H1 (cell line): Measurements from ENCODE around the gene FBLN2. TPM values are rescaled to one million over a fixed set of nuclear protein-coding genes. Genes with fewer than 3 reads are reported as not detected.

ENCODE experiments used
- CTCF ChIA-PET: fragments of 300-600 bp; sonication (Branson Sonifier 250); formaldehyde crosslinking; loops from one replicate; lab custom pipeline; 2021; ENCODE audit not compliant: partially characterized antibody; lab: Charles Lee
- POLR2A ChIA-PET: fragments of 300-600 bp; sonication (Branson Sonifier 250); formaldehyde crosslinking; loops from one replicate; lab custom pipeline; 2021; ENCODE audit warnings: inconsistent platforms; ENCODE audit not compliant: partially characterized antibody; lab: Charles Lee
- DNase-seq, 2 experiments: peaks; one replicate each; pipeline versions ENCODE4 v3.0.0 to v3.0.0-alpha.2; 2010 to 2022; ENCODE audit warnings: low spot score in 2 of 2, low read depth in 1 of 2, mixed read lengths in 1 of 2
- FAIRE-seq: peaks from 2 replicates; lab custom pipeline; 2011; peaks lifted over from hg19 to GRCh38; lab: Jason Lieb, UNC
- H2AFZ ChIP-seq: 2 replicates; pipeline ENCODE4 v1.8.1; 2012; ENCODE audit warnings: low read length, inconsistent platforms
- H2AK5ac ChIP-seq: 2 replicates; pipeline ENCODE4 v1.6.1; 2013; ENCODE audit warnings: low read depth, low read length
- H2BK120ac ChIP-seq: replicated peaks from 2 replicates; pipeline ENCODE3; 2013; ENCODE audit warnings: low read depth, low read length, inconsistent platforms
- H2BK12ac ChIP-seq: 2 replicates; pipeline ENCODE4 v1.6.1; 2013; ENCODE audit warnings: low read depth, low read length
- H2BK15ac ChIP-seq: 2 replicates; pipeline ENCODE4 v1.6.1; 2013; ENCODE audit warnings: low read length
- H2BK20ac ChIP-seq: 2 replicates; pipeline ENCODE4 v1.6.1; 2013; ENCODE audit warnings: low read length
- H2BK5ac ChIP-seq: 2 replicates; pipeline ENCODE4 v1.6.1; 2013; ENCODE audit warnings: low read depth, low read length
- H3K14ac ChIP-seq: 2 replicates; pipeline ENCODE4 v1.6.1; 2013; ENCODE audit warnings: inconsistent platforms; ENCODE audit not compliant: insufficient read length
- H3K18ac ChIP-seq: 2 replicates; pipeline ENCODE4 v1.6.1; 2013; ENCODE audit warnings: low read length; ENCODE audit errors: extremely low read depth
- H3K23ac ChIP-seq: 2 replicates; pipeline ENCODE4 v1.6.1; 2013; ENCODE audit warnings: inconsistent platforms; ENCODE audit not compliant: insufficient read length
- H3K23me2 ChIP-seq: 2 replicates; pipeline ENCODE4 v1.6.1; 2013; ENCODE audit warnings: low read depth, low read length
- H3K27ac ChIP-seq: 2 replicates; pipeline ENCODE4 v1.6.1; 2011; ENCODE audit warnings: low read depth, low read length, inconsistent platforms
- H3K27me3 ChIP-seq, 4 experiments: replicated peaks in 1 of 4; 1 replicate in 1 of 4; 2 replicates in 3 of 4; pipeline versions ENCODE4 v1.6.1 to v1.8.1; 2011 to 2013; ENCODE audit warnings: low read length in 3 of 4, mild to moderate bottlenecking in 3 of 4, inconsistent platforms in 2 of 4, mixed read lengths in 2 of 4, moderate library complexity in 1 of 4; ENCODE audit not compliant: control insufficient read depth in 3 of 4, insufficient read depth in 3 of 4; ENCODE audit errors: extremely low read depth in 1 of 4
- H3K36me3 ChIP-seq, 4 experiments: 2 replicates each; pipeline versions ENCODE4 v1.6.1 to v1.8.1; 2011 to 2013; ENCODE audit warnings: mild to moderate bottlenecking in 4 of 4, low read length in 3 of 4, moderate library complexity in 2 of 4, control low read depth in 1 of 4, inconsistent platforms in 1 of 4; ENCODE audit not compliant: insufficient read depth in 4 of 4, control insufficient read depth in 2 of 4
- H3K4ac ChIP-seq: replicated peaks from 2 replicates; pipeline ENCODE3; 2013; ENCODE audit warnings: low read length, low read depth, mixed read lengths, inconsistent platforms; ENCODE audit not compliant: insufficient read length
- H3K4me1 ChIP-seq, 4 experiments: replicated peaks in 1 of 4; 1 replicate in 1 of 4; 2 replicates in 3 of 4; pipeline versions ENCODE4 v1.6.1 to v1.8.1; 2011 to 2013; ENCODE audit warnings: low read length in 3 of 4, inconsistent platforms in 2 of 4, mixed read lengths in 1 of 4; ENCODE audit not compliant: insufficient read depth in 4 of 4, control insufficient read depth in 3 of 4
- H3K4me2 ChIP-seq, 2 experiments: 2 replicates each; pipeline versions ENCODE4 v1.6.1 to v1.8.1; 2011 to 2013; ENCODE audit warnings: low read depth in 2 of 2, low read length in 2 of 2, control low read depth in 1 of 2, inconsistent platforms in 1 of 2, mild to moderate bottlenecking in 1 of 2; ENCODE audit not compliant: insufficient read depth in 1 of 2
- H3K4me3 ChIP-seq, 4 experiments: fragments of 200-600, 300-600 bp in 1 of 4; sonication (generic), shearing (Covaris generic), sonication (Bioruptor Twin) in 1 of 4; 2 replicates each; pipeline versions ENCODE4 v1.5.1 to v1.8.1; 2011 to 2016; ENCODE audit warnings: low read length in 4 of 4, low read depth in 3 of 4, control low read depth in 2 of 4, inconsistent platforms in 2 of 4, mild to moderate bottlenecking in 2 of 4, mixed read lengths in 1 of 4, moderate library complexity in 1 of 4; ENCODE audit not compliant: insufficient read depth in 2 of 4; ENCODE audit errors: extremely low read depth in 1 of 4
- H3K56ac ChIP-seq: replicated peaks from 2 replicates; pipeline ENCODE3; 2013; ENCODE audit warnings: low read depth, mild to moderate bottlenecking, mixed read lengths, low read length, inconsistent platforms; ENCODE audit not compliant: insufficient read length
- H3K79me1 ChIP-seq: 2 replicates; pipeline ENCODE4 v1.6.1; 2013; ENCODE audit warnings: low read depth, low read length, control low read depth
- H3K79me2 ChIP-seq, 2 experiments: 2 replicates each; pipeline versions ENCODE4 v1.6.1 to v1.8.1; 2012 to 2013; ENCODE audit warnings: low read length in 2 of 2, mild to moderate bottlenecking in 2 of 2, inconsistent platforms in 1 of 2; ENCODE audit not compliant: insufficient read depth in 2 of 2, control insufficient read depth in 1 of 2
- H3K9ac ChIP-seq, 4 experiments: replicated peaks in 1 of 4; 1 replicate in 1 of 4; 2 replicates in 3 of 4; pipeline versions ENCODE4 v1.6.1 to v1.8.1; 2011 to 2013; ENCODE audit warnings: low read depth in 3 of 4, low read length in 3 of 4, control low read depth in 2 of 4, mild to moderate bottlenecking in 2 of 4, moderate library complexity in 2 of 4, inconsistent platforms in 1 of 4; ENCODE audit errors: extremely low read depth in 1 of 4
- H3K9me3 ChIP-seq, 2 experiments: 2 replicates each; pipeline versions ENCODE4 v1.6.1 to v1.8.1; 2012 to 2013; ENCODE audit warnings: mild to moderate bottlenecking in 2 of 2, moderate library complexity in 2 of 2, control low read depth in 1 of 2, inconsistent platforms in 1 of 2, low read depth in 1 of 2, low read length in 1 of 2, mixed read lengths in 1 of 2; ENCODE audit not compliant: insufficient read depth in 2 of 2
- H4K20me1 ChIP-seq, 2 experiments: replicated peaks in 1 of 2; 2 replicates each; pipeline versions ENCODE3 to v1.8.1; 2011 to 2013; ENCODE audit warnings: inconsistent platforms in 2 of 2, low read length in 2 of 2, mild to moderate bottlenecking in 1 of 2; ENCODE audit not compliant: insufficient read depth in 2 of 2, control insufficient read depth in 1 of 2
- H4K5ac ChIP-seq: 2 replicates; pipeline ENCODE4 v1.6.1; 2013; ENCODE audit warnings: low read length, low read depth, mixed read lengths, inconsistent platforms; ENCODE audit not compliant: insufficient read length
- H4K8ac ChIP-seq: 2 replicates; pipeline ENCODE4 v1.8.0; 2013; ENCODE audit warnings: mild to moderate bottlenecking, moderate library complexity, low read length, inconsistent platforms; ENCODE audit not compliant: insufficient read depth; ENCODE audit errors: extremely low read depth
- H4K91ac ChIP-seq: replicated peaks from 2 replicates; pipeline ENCODE3; 2013; ENCODE audit warnings: low read length, mixed read lengths, inconsistent platforms; ENCODE audit not compliant: insufficient read length
- CEBPB ChIP-seq: IDR thresholded peaks from 2 replicates; pipeline ENCODE4 v1.6.1; 2012; ENCODE audit warnings: low read depth, low read length
- CREB1 ChIP-seq: IDR thresholded peaks from 2 replicates; pipeline ENCODE4 v1.6.1; 2012; ENCODE audit warnings: inconsistent platforms
- CTCF ChIP-seq, 3 experiments: IDR thresholded peaks; 1 replicate in 2 of 3; 2 replicates in 1 of 3; pipeline versions ENCODE4 v1.5.1 to v1.6.1; 2011; ENCODE audit warnings: low read length in 3 of 3, mild to moderate bottlenecking in 3 of 3, inconsistent platforms in 2 of 3, low read depth in 1 of 3, moderate library complexity in 1 of 3; ENCODE audit not compliant: insufficient read depth in 1 of 3; ENCODE audit errors: control extremely low read depth in 1 of 3
- NANOG ChIP-seq: IDR thresholded peaks from 2 replicates; pipeline ENCODE4 v1.6.1; 2011; ENCODE audit warnings: low read length, low read depth, mild to moderate bottlenecking, inconsistent platforms; ENCODE audit not compliant: insufficient read depth, poor library complexity, severe bottlenecking
- NRF1 ChIP-seq: IDR thresholded peaks from 2 replicates; pipeline ENCODE4 v1.6.1; 2011; ENCODE audit warnings: mild to moderate bottlenecking, low read depth, low read length, improper control_type of control experiment
- POLR2AphosphoS5 ChIP-seq: IDR thresholded peaks from 2 replicates; pipeline ENCODE4 v1.6.1; 2011; ENCODE audit warnings: low read depth, low read length
- SRF ChIP-seq: IDR thresholded peaks from 2 replicates; pipeline ENCODE4 v1.6.1; 2011; ENCODE audit warnings: mild to moderate bottlenecking, low read depth, low read length, moderate library complexity
- WGBS, 2 experiments: shearing (Covaris generic) in 1 of 2; methylation state at CpG; one replicate each; pipeline versions ENCODE4 v1.1.6 to v1.1.7; 2013 to 2015; ENCODE audit warnings: low lambda C conversion rate in 2 of 2, mixed read lengths in 2 of 2, inconsistent platforms in 1 of 2, low coverage in 1 of 2, missing lambda C conversion rate in 1 of 2; ENCODE audit not compliant: insufficient replicate concordance in 2 of 2, insufficient coverage in 1 of 2, insufficient read length in 1 of 2; ENCODE audit errors: extremely low coverage in 1 of 2, missing lambda C conversion rate in 1 of 2; 5-methylcytosine and 5-hydroxymethylcytosine counted together
- polyA plus RNA-seq, 7 experiments: library from polyadenylated mRNA; depleted of rRNA in 3 of 7; stranded (reverse) in 5 of 7; unstranded in 2 of 7; fragments of >200 nt in 5 of 7; fragments of 200-250 nt in 2 of 7; gene quantifications; 1 replicate in 5 of 7; 2 replicates in 1 of 7; 4 replicates in 1 of 7; pipeline versions ENCODE4 v1.2.1 to v1.2.3, GENCODE V29; 2011 to 2013; ENCODE audit warnings: missing spikeins in 2 of 7, mixed read lengths in 2 of 7
- total RNA-seq: library from RNA; stranded (reverse); fragmentation: NEBNext Ultra II Directional; extraction: Animal tissue kit (Norgen Biotek cat#: 25700); gene quantifications from 2 replicates; pipeline ENCODE4 v1.2.1, GENCODE V29; 2021

FBLN2 gene
- total and polyA plus RNA-seq, 2 of the 8 experiments (the other 6 are each of a cell fraction or from before 2014, with no cell fraction given): 17.4 to 24.2 TPM

- FAIRE-seq (no peak), DNase-seq (no peak)
- Histone ChIP-seq H3K36me3 (no peaks in the 10 kb centered on the region), H4K20me1 (no peaks in the 10 kb centered on the region), H3K9ac (no peak overlapping the region), H3K56ac (no peak overlapping the region), H3K4ac (no peak overlapping the region), H2BK15ac (no peak overlapping the region), H3K14ac (no peak overlapping the region), H3K79me1 (no peaks in the 10 kb centered on the region), H4K8ac (0 out of 2 replicates have a peak overlapping the region, but pooled peaks have one; percentile 36), H2BK120ac (no peak overlapping the region), H2AFZ (no peak overlapping the region), H3K4me1 (peaks cover 0 to 12% (median 6%) of the 10 kb centered on the region in 4 experiments; a peak in 6 of 7 replicates), H3K79me2 (no peaks in the 10 kb centered on the region), H3K27me3 (no peaks in the 10 kb centered on the region), H3K18ac (no peak overlapping the region), H2BK20ac (no peak overlapping the region), H3K23me2 (peaks cover 5% of the 10 kb centered on the region; the same call in 1 of the 2 replicates), H2BK12ac (no peak overlapping the region), H2BK5ac (no peak overlapping the region), H3K23ac (no peak overlapping the region), H4K5ac (no peak overlapping the region), H3K4me2 (no peak overlapping the region), H3K9me3 (no peaks in the 10 kb centered on the region), H2AK5ac (no peak overlapping the region), H3K27ac (no peak overlapping the region), H3K4me3 (no peak overlapping the region), H4K91ac (no peak overlapping the region)
- WGBS, 2 experiments: 84% methylated on average over 5 of the region's 5 CpGs; no CpG with 5 or more reads in 1 of the 2 experiments
- CTCF ChIA-PET: interaction anchor here (1.1 to 51.2 kb wide), 5 partner anchors 10 to 117 kb away, joined by 3 to 856 read pairs (median 4); no protein-coding TSS in a partner anchor
- TF ChIP-seq NRF1 (no peak), CREB1 (no peak), NANOG (no peak), POLR2AphosphoS5 (no peak), SRF (no peak), CTCF (IDR thresholded peaks at IDR 0.05; ENCODE audit: control extremely low read depth in 1 of 3, insufficient read depth in 1 of 3, low read depth in 1 of 3, low read length in 3 of 3) (no peak), CEBPB (no peak)
- POLR2A ChIA-PET: no interaction called here
Measured at GRCh38 chr3:13532631-13533030, 16.3 kb upstream of the FBLN2 start.
